RWPE1 (cell line): ENCODE results near the gene AGAP1.
A peak's percentile ranks its signal among the peaks of the same experiment; 100 is the strongest.
"Not testable (repeated sequence)": the region's sequence is repeated elsewhere in the genome, so short reads cannot be mapped to it uniquely, and the experiment has no call there.

ENCODE experiments used
- CTCF ChIA-PET: fragments of 350-600 bp; sonication (Branson Sonifier 250); formaldehyde crosslinking; extraction: SDS; loops from one replicate; lab custom pipeline; 2021; lab: Yijun Ruan, JAX
- POLR2A ChIA-PET: fragments of 400-600 bp; formaldehyde crosslinking; extraction: SDS; loops from one replicate; lab custom pipeline; 2020; ENCODE audit warnings: antibody characterized with exemption; ENCODE audit not compliant: low non-redundant PET; lab: Yijun Ruan, JAX
- DNase-seq: peaks from one replicate; pipeline ENCODE4 v3.0.0; 2012; ENCODE audit warnings: low spot score
- H3K27ac ChIP-seq: fragments of 450-650 bp; 2 replicates; pipeline ENCODE4 v1.5.1; 2017
- TF ChIP-seq, protein P1 (sequence below): fragments of 450-650 bp; conservative IDR thresholded peaks from 2 replicates; pipeline ENCODE4 v1.5.1; 2017; ENCODE audit warnings: low read depth, mild to moderate bottlenecking

AGAP1 gene

DNA sequence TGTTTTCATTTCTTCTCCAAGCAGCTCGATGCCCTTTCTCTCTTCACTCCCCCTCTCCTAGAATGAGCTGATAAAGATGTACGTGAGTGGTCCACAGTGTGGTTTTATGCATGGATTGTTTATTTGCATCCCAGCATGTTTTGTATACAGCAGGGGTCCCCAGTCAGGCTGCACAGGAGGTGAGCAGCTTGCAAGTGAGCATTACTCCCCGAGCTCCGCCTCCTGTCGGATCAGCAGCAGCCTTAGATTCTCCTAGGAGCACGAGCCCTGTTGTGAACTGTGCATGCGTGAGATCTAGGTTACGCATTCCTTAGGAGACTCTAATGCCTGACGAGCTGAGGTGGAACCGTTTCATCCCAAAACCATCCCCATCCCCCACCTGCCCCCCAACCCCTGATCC, 262.6 kb downstream of the AGAP1 start:
- CTCF ChIA-PET: interaction anchor here (0.6 to 1.1 kb wide), 4 partner anchors 10 to 620 kb away, joined by 3 to 4 read pairs (median 3); no protein-coding TSS in a partner anchor
- POLR2A ChIA-PET: no interaction called here
- no peak for DNase-seq
- no peak overlapping the region for H3K27ac ChIP-seq
- TF ChIP-seq, protein P1, sequence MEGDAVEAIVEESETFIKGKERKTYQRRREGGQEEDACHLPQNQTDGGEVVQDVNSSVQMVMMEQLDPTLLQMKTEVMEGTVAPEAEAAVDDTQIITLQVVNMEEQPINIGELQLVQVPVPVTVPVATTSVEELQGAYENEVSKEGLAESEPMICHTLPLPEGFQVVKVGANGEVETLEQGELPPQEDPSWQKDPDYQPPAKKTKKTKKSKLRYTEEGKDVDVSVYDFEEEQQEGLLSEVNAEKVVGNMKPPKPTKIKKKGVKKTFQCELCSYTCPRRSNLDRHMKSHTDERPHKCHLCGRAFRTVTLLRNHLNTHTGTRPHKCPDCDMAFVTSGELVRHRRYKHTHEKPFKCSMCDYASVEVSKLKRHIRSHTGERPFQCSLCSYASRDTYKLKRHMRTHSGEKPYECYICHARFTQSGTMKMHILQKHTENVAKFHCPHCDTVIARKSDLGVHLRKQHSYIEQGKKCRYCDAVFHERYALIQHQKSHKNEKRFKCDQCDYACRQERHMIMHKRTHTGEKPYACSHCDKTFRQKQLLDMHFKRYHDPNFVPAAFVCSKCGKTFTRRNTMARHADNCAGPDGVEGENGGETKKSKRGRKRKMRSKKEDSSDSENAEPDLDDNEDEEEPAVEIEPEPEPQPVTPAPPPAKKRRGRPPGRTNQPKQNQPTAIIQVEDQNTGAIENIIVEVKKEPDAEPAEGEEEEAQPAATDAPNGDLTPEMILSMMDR: no peak

DNA sequence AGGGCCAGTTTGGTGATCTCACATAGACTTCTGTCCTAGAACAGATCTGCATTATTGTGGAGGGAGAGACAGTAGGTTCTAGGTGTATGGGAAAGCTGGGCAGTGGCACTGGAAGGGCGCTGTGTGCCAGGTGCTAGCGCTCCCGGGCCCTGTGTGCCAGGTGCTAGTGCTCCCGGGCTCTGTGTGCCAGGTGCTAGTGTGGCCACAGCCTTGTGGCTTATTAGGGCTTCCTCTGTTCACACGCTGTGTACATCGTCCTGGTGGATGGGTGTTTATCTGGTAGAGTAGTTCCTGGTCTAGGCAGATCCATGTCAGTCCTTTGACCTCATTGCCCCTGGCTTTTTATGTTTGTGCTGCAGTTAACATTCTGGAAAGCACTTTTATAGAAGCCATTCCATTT, 263.4 kb downstream of the AGAP1 start:
- no peak overlapping the region for H3K27ac ChIP-seq
- TF ChIP-seq, protein P1: no peak
- POLR2A ChIA-PET: no interaction called here
- CTCF ChIA-PET: interaction anchor here (0.6 to 0.9 kb wide), 2 partner anchors 9 to 619 kb away, joined by 3 to 4 read pairs; no protein-coding TSS in a partner anchor
- DNase-seq: no peak

DNA sequence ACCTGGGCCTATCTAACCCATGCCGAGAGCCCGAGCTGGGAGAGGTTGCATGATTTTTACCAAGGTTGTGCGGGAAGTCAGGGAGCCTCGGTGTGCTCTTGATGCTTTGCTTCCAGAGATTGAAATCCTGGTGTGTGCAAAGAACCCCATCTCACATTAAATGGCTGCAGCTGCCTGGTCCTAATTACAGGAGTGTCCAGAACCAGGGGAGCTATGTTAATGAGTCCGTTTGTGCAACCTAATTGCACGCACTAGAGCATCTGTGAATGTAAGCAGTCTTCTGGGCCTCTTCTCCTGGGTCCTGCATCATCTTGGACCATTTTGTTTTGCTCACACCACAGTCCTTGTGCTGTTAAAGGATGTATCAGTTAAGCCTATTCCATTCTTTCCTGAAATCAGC, 263.8 kb downstream of the AGAP1 start:
- no peak for DNase-seq
- CTCF ChIA-PET: interaction anchor here (0.7 kb wide), 1 partner anchor 8 kb away, joined by 3 read pairs; no protein-coding TSS in a partner anchor
- no peak overlapping the region for H3K27ac ChIP-seq
- POLR2A ChIA-PET: no interaction called here
- TF ChIP-seq, protein P1: no peak

DNA sequence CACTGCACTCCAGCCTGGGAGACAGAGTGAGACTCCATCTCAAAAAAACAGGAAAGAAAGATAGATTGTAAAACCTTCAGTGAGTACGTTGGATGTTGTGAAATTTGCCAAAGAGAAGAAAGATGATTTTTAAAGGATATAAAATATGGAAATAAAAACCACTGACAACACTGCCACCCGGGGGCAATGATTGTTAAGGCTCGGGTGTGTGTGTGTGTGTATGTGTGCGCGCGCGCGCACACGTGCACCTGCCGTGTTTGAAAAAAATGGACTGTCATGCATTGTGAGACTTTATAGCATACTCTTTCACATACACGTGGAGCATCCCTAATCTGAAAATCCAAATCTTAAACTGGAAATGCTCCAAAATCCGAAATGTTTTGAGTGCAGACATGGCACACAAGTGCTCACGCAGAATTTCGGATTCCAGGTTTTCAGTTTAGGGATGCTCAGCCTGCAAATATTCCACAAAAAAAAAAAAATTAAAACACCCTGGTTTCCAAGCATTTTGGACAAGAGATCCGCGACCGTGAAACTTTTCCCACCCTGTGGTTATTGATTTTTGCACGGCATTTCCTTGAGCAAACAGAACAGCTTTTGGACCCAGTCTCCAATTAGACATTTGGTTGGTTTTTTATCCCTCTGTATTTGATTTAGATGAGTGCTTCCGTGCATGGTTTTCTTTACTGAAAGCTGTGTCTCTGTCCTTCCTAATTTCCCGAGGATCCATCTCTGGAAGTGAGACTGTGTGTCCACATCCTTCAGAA, 269.2 kb downstream of the AGAP1 start:
- TF ChIP-seq, protein P1: 0 out of 2 replicates have a peak, but pooled peaks have one; percentile 7
- ChIA-PET CTCF (interaction anchor here (0.7 kb wide), 1 partner anchor 10 kb away, joined by 4 read pairs; no protein-coding TSS in a partner anchor), POLR2A (no interaction called here)
- no peak for DNase-seq
- no peak overlapping the region for H3K27ac ChIP-seq

GRCh38 chr2:235763816-235764215, 270.0 kb downstream of the AGAP1 start:
- TF ChIP-seq, protein P1: no peak
- CTCF ChIA-PET: no interaction called here
- H3K27ac ChIP-seq: no peak overlapping the region
- POLR2A ChIA-PET: no interaction called here
- no peak for DNase-seq

DNA sequence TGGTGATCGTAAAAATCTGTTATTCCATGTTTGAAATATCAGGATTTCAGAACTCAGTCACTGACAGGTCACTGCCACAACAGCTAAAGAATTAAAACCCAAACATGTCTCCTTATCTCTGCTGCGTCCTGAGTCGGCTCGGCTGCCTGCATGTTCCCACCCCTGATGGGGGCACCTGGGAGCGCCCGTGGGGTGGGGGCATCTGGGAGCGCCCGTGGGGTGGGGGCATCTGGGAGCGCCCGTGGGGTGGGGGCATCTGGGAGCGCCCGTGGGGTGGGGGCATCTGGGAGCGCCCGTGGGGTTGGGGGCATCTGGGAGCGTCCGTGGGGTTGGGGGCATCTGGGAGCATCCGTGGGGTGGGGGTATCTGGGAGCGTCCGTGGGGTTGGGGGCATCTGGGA, 270.6 kb downstream of the AGAP1 start:
- POLR2A ChIA-PET, CTCF ChIA-PET, DNase-seq, H3K27ac ChIP-seq: not testable (repeated sequence)
